ENCODE measurements around the gene GSAP.

The GSAP gene

DNA sequence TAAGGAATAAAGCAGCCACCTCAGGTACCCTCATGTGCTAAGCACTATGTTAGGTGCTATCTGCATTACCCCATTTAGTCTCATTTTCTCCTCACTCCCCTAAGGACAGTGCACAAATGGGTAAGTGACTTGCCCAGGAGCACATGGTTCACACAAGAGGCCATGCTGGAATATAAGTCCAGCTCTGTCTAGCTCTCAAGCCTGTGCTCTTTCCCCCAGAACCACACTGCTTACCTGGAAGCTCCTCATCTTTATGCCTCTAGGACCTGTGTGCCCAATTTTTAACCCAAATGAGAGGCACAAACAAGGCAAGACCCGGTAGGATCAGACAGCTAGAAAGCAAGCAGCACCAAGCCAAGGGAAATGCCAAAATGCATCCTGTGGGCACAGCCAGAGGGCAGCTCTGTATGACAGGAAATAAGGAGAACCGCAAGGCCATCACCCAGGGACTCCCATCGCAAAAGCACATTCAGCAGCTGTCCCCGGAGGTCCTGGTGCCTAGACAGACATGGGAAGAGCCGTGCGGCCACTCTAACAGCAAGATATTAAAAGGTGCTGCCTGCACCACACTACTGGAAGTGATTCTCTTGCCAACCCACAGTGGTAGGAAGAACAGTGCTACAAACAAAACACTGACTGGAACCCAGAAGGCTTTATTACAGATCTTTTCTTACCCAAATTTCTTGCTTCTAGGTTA, 88.1 kb downstream of the GSAP start:
- TF ChIP-seq ZNF274 (IDR thresholded peaks at IDR 0.05; ENCODE audit: low read depth, low read length): no peak
- H3K4me3 ChIP-seq (ENCODE audit: low read length): no peak overlapping the region

DNA sequence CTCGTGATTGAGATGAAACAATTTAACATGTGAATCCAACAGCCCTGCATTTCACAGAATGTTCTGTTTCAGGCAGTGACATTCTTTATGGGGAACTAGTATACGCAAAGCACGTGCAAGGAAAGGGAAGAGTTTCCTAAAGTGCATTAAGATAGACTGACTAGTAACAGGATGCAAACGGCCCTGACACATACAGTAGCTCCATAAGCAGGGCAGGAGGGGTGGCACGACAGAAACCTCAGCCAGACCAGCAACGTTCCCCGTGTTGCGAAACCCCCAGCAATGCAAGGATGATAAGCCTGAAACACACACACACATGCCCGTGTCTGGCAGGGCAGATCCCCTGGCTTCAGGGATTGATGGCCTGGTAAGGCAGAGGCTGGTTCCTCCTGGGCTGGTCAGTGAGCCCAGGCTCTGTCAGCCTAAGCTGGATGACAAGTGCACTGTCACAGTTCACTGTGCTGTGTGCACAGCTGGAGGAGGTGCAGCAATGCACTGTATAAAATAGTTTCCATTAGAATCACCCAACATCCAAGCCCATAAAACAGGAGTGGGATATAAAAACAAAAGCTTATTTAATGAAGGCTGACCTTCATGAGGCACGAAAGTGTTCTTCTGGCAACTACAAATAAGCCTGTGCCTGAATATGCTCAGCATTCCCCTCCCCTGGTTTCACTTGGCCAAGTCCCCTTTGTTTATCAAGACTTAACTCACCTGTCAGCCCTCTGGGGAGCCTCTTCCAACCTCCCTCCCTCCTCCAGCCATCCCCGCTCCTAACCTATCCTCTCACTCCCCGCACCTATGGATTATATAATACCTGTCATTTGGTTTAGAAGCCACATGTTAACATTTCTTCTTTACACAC, 88.8 kb downstream of the GSAP start:
- no peak for TF ChIP-seq ZNF274 (IDR thresholded peaks at IDR 0.05; ENCODE audit: low read depth, low read length)
- no peak overlapping the region for H3K4me3 ChIP-seq (ENCODE audit: low read length)

DNA sequence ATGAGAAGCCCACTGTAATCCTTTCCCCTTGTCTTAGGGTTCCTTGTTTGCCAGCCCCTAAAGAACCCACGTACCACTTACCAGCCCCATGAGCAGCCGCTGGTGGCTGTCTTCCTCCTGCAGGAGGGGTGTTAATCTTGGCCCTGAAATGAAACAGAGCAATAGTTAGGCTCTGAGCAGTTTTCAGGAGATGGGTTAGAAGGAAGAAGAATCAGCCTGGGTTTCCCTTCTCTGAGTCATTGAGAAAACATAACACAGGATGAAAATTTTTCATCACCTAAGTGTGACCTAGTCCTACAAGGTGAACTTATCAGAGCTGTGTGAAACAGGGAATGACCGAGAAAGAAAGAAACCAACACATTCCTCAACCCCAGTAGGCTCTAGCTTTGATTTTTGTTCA, 90.0 kb downstream of the GSAP start:
- TF ChIP-seq ZNF274 (IDR thresholded peaks at IDR 0.05; ENCODE audit: low read depth, low read length): no peak

DNA sequence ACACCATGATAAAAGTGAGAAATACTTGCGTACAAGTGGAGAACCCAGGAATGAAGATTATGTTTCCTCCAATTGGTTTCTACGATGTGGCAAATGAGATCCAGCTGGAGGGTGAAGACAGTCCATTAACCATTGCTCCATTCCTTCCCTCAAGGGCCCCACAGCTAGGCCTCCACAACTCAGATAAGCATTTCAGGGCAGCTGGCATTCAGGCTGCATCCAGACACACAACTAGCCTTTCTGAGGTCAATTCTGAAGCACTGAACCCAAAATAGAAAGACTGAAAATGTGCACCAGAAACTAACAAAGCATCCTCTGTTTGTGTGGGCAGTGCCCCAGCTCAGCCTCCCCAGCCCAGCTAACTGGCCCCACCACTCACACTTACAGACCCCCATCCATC, 94.8 kb downstream of the GSAP start:
- H3K4me3 ChIP-seq (ENCODE audit: low read length): no peak overlapping the region
- TF ChIP-seq ZNF274 (IDR thresholded peaks at IDR 0.05; ENCODE audit: low read depth, low read length): no peak

More for the DNA sequence above, 90.0 kb downstream of the GSAP start:
- H3K4me3 ChIP-seq (ENCODE audit: low read length): no peak overlapping the region

DNA sequence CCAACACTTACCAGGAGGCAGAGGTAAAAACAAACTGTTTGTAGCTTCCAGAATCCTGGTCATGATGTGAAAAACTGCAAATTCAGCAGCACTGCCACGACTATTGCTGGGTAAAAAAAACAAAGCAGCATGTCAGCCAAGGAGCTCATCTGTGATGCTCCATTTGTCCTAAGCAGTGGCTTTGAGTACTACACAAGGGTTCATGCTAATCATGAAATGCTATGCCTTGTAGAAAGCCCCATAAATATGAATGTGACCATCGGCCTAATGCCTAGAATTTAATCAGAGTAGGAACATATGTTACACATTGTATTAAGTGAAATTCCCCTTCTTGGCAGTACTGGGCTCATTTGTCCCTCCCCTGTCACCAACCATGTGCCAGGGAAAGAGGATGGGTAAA, 95.4 kb downstream of the GSAP start:
- TF ChIP-seq ZNF274 (IDR thresholded peaks at IDR 0.05; ENCODE audit: low read depth, low read length): no peak
- H3K4me3 ChIP-seq (ENCODE audit: low read length): no peak overlapping the region

DNA sequence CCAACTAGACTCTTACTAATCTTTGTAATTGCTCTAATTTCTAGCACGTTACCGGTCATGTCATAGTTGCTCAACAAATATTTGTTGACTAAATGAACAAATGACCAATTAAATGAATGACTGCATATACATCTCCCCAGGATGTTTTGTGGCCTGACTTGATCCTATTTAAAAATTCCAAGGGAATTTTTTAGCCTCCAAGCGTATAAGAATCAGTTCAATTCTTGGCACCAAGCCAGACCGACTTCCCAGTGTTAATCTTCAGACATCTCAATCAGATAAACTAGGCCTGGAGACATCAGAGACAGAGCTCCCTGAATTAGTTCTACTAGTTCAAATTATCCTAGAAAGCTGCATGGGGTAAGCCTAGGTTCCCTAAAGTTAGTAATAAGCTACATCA, 96.0 kb downstream of the GSAP start:
- no peak for TF ChIP-seq ZNF274 (IDR thresholded peaks at IDR 0.05; ENCODE audit: low read depth, low read length)
- no peak overlapping the region for H3K4me3 ChIP-seq (ENCODE audit: low read length)

DNA sequence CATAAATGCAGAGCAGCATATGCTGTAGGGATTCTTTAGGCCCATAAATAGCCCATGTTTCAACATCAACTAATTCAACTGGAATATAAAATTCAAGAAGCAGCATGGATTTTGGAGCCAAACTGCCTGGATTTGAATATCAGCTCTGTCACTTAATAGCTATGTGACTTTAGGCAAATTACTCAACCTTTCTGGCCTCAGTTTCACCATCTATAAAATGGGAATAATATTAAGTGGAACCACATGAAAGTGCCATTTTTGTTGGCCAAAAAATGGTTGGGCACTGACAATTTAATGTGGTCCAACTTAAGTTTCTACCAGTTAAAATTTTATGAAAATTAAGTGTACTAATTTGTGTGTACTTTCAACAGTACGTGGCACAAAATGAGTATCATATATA, 98.1 kb downstream of the GSAP start:
- TF ChIP-seq ZNF274 (IDR thresholded peaks at IDR 0.05; ENCODE audit: low read depth, low read length): no peak
- no peak overlapping the region for H3K4me3 ChIP-seq (ENCODE audit: low read length)

DNA sequence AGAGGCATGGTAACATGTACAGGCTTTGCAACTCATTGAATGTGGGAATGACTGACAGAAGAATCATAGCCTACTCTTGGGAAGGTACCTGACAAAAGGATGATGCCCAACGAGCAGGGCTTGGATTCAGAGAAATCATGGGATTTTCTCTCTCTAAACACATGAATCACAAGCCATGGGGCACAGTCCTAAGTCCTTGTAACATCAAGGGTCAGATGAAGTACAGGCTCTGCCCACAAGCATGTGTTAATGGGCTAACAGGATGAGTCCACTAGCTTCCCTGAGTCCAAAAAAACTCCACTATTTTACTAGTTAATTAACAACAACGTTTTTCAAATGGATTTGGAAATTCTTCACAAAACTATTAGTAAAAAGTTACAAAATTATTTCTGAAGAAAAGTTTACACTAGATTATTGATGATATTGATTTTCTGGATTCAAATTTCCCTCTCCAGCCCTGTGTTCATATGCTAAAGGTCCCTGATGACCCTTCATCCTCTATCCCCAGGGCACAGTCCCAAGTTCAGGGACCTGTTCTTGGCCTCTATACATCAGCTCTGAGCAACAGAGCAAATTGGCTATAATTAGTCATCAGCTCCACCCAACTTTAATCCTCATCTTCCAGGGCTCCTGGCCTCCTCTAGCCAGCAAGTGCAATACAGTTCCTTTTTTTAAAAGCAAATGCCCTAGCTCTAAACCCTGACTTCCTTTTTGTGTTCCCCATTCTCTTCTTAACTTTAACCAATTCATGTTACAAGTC, 99.8 kb downstream of the GSAP start:
- H3K4me3 ChIP-seq (ENCODE audit: low read length): no peak overlapping the region

DNA sequence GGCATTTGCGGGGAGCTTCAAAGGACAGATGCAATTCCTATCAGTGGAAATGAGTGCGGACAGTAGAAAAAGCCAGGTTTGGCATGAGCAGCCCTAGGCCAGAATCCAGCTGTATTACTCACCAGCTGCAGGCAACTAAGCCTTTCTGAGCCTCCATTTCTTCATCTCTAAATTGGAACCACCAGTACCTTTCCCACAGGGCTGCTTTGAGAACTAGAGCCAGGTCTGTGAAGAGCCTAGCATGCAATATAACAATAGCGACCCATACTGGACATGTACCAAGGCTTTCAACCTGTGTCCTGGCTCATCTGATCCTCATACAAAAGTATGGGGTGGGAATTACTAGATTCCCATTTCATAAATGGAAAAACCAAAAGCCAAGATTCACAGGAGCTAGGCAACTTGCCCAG, 101.0 kb downstream of the GSAP start:
- no peak for TF ChIP-seq ZNF274 (IDR thresholded peaks at IDR 0.05; ENCODE audit: low read depth, low read length)
- H3K4me3 ChIP-seq (ENCODE audit: low read length): no peak overlapping the region

More for the DNA sequence above, 99.8 kb downstream of the GSAP start:
- TF ChIP-seq ZNF274 (IDR thresholded peaks at IDR 0.05; ENCODE audit: low read depth, low read length): no peak

DNA sequence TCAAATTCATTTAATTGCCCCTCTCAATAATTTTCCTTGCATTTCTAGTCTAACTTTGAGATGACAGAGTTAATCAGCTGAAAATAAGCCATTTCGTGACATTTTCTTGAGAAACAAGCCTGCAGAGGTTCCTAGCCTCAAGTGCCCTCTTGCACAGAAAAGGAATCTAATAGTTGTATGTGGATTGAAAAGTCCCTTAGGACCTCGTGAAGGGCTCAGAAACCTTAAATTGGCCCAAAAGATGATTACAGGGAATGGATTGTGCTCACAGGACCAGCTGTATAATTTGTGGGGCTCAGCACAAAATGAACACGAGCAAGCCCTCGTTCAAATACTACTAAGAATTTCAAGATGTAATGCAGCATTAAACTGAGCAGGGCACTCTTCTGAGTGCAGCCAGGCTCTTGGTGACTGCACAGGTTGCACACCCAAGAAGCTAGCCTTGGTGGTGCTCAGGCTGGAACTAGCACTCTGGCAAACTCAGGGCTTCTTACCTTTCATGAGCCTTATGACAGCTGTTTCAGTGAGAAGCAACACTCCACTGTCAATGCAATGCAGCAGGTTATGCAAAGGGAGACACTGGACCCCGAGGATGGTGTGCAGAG, 102.2 kb downstream of the GSAP start:
- H3K4me3 ChIP-seq (ENCODE audit: low read length): no peak overlapping the region
- TF ChIP-seq ZNF274 (IDR thresholded peaks at IDR 0.05; ENCODE audit: low read depth, low read length): no peak

DNA sequence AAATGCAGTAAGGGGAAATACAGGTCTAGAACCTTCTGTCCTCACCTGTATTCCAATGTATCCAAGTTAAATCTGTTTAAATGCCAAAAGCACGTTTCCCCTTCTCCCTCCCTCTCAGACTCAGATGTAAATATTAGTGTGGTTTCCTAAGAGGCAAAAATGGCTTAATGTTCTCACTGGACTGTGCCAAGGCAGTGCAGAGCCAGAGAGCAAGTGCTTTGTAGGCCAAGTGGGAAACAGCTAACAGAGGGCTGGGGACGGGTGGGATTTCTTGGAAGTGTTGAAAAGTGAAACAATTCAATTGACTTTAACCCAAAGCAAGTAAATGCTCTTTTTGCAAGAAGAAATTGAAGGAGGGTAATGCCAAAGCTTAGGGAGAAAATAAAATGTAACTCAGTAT, 103.1 kb downstream of the GSAP start:
- H3K4me3 ChIP-seq (ENCODE audit: low read length): no peak overlapping the region
- TF ChIP-seq ZNF274 (IDR thresholded peaks at IDR 0.05; ENCODE audit: low read depth, low read length): no peak

DNA sequence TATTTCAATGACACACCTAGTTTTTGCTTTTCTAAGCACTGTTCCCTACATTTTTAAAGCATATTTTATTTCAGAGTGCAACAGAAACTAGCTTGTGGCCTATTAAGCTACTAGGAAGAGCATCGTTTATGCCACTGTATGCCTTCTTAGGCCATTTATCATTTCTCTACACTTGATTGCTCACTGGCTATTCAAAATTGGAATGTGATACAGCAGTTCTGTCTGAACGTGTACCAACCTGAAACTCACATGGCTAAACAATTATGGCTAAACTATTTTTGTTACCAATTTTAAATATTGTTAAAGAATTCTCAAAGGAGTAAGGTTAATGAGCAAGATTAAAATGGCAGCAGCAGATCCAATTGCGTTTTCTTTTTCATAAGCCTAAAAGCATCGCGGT, 105.2 kb downstream of the GSAP start:
- TF ChIP-seq ZNF274 (IDR thresholded peaks at IDR 0.05; ENCODE audit: low read depth, low read length): no peak
- H3K4me3 ChIP-seq (ENCODE audit: low read length): no peak overlapping the region

DNA sequence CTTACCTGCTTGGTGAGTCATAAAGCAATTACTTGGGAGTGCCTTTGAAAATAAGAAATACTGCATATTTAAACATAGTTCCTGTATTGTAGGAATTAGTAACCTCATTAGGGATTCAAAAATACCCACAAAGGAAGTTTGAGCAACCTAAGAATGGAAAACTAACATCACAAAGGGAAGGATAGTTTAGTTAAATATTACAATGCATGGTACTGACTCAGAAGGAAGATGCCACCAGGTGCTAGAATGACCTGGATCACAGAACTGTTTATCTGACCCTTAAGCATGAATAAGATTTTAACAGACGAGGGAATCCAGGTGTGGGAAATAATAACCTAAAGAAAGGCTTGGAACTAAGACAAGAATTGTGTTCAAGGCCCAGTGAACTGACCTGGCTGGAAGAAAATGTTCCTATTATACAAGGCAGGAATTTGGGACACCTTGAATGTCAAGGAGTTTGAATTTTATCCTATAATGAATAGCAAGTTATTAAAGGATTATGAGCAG, 106.4 kb downstream of the GSAP start:
- no peak overlapping the region for H3K4me3 ChIP-seq (ENCODE audit: low read length)
- TF ChIP-seq ZNF274 (IDR thresholded peaks at IDR 0.05; ENCODE audit: low read depth, low read length): no peak

DNA sequence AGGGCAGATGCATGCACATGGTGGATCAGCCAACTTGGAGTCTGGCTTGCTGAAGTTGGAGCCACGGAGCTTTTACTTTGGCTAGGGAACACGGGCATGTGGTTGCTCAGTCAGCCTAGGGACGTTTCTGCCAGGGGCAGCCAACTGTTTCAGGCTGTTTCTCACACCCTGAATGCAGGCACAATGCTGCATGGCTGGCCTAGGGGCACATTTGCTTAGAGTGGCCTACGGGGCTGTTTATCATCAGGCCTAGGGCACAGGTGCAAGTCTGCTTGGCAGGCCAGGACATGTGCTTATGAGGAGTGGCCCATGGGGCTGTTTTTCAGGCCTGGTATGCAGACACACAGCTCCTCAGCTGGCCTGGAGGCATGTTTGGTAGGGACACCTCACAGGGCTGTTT, 107.4 kb downstream of the GSAP start:
- TF ChIP-seq ZNF274 (IDR thresholded peaks at IDR 0.05; ENCODE audit: low read depth, low read length): no peak
- no peak overlapping the region for H3K4me3 ChIP-seq (ENCODE audit: low read length)

All from GM08714 (cell line).